Medulla oblongata (tissue), 1 donor: ENCODE measurements around the gene TDP1.
A peak's percentile ranks its signal among the peaks of the same experiment; 100 is the strongest.
"Not testable (repeated sequence)": the region's sequence is repeated elsewhere in the genome, so short reads cannot be mapped to it uniquely, and the experiment has no call there.

Source experiments
- DNase-seq: peaks from one replicate; pipeline ENCODE4 v3.0.0-alpha.2; 2015; ENCODE audit errors: extremely low spot score

The TDP1 gene

DNA sequence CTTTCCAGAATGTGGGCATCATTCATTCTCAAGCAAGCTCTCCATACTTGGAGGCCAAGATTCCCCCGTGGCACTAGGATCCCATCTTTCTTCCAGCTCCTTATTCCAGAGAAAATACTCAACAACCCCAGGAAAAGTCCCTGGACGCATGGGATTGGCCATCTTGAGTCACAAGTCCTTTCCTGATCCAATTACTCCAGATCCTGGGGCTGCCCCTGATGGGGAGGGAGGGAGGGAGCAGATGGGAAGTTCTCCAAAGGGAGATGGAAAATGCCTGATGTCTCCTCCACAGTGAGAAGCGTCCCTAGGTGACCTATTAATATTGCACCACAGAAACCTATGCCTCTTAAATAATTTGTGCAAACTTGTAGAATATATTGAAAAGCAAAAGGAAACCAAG lies 93.7 kb downstream of the TDP1 start:
- DNase-seq = no peak

- no peak for DNase-seq
These were observed 94.5 kb downstream of the TDP1 start for GRCh38 chr14:90050271-90050670.

GRCh38 chr14:90053044-90053443 lies 97.3 kb downstream of the TDP1 start:
- DNase-seq = no peak

GRCh38 chr14:90054803-90055202 lies 99.1 kb downstream of the TDP1 start:
- DNase-seq = no peak

DNA sequence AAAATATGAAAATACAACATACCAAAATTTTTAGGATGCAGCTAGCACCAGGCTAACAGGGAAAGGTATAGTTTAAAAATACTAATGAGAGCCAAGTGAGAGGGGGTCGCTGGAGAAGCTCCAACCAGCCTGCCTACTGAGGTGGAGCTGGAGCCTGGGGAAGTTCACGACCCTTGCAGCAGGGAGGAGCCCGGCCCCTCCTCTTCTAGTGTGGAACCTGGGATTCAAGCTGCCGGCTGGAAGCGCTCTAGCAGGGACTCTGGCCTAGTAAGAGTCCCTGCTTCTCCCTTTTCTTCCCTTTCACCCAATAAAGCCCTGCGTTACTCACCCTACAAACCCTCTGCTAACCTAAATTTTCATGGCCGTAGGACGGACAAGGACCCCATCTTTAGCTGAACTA lies 101.1 kb downstream of the TDP1 start:
- DNase-seq = no peak

DNA sequence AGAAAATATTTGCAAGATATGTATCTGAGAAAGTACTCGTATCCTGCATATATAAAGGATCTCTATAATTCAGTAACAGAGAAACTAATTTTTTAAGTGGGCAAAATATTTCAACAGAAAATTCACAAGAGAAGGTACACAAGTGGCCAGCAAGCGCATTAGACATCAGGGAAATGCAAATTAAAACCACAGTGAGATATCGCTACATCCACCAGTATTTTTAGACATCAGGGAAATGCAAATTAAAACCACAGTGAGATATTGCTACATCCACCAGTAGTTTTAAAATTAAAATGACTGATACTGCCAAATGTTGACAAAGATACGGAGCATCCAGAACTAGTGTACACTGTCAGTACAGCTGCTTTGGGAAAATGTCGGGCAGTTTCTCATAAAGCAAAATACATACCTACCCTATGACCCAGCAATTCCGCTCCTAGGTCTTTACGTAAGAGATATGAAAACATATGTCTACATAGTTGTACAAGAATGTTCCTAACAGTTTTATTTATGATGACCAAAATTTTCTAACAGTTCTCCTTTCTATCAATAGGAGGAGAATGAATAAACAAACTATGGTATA lies 103.2 kb downstream of the TDP1 start:
- DNase-seq = no peak

DNA sequence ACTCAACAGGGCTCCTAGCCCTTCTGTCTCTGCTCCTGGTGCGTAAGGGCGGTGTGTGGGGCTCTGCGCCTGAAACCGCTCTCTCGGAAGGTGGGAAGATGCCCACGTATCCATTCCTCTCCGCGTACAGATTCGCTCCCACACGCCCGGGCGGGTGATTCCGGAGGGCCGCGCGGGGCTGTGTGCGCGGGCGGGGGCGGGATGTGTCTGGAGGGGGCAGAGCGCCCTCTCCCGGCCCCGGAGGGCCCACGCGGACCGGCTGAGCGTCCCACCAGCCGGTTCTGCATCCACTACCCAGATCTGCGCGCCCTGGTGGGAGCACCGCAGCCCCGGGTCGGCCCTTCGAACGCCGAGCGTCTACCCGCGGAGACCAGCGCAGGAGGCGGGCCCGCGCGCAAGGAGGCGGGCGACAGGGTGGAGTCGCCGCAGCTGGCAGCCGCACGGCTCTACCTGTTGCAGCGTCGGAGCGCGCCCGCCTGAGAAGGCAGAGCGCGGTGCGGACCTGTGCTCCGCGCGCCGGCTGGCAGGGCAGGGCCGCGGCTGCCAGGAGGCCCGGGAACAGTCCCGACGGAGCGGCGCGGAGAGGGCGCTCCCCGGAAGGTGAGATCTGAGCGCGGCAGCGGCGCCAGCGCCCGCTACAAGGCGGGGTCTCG lies 104.7 kb downstream of the TDP1 start:
- peak; percentile 76 for DNase-seq

DNA sequence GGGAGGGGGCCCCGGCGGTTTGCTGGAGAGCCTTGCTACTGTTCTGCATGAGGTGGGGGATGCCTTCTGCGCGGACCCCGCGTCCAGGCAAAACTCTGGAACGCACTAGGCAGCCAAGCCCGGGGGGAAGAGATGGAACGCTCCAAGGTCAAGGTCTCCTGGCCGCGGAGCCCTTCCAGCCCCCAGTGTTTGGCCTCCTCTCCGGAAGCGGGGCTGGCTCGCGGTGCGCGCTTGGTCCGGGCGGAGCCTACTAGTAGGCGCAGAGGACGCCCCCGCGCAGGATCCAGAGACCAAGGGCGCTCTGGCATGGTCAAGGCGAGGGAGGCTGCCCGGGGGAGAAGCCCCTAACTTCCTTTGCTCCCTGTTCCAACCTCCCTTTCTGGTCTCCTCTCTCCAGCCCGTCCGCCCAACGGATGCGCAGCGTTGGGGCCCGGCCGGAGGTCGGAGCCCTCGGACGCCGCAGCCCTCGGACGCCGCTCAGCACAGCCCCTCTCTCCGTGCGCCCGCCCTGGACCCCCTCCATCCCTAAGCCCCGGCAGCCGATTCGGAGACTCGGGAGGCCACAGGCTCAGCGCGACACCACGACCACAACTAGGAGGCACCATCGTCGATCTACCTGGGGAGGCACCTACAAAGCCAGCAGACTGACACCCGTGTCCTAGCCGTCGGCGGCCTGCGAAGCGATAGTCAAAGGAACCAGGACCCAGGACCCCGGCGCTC lies 105.4 kb downstream of the TDP1 start:
- DNase-seq = no peak

DNA sequence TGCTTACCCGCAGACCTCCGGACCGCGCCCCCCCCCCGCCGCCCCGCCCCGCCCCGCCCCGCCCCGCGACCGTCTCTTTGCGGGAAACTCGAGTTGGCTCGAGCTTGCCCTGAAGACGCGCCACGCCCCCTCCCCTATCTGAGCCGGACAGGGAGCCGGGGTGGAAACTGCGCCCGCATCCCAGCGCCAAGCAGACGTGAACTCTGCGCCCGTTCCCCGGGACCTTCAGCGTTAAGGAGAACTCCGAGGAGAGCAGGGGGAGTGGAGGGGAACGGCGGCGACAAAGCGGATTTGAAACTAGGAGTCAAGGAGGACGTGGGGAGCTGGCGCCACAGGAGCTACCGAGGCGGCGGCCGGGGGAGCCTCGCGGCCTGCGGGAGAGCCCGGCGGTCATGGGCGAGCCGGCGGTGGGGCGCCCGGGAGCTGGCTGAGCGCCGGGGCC lies 106.0 kb downstream of the TDP1 start, which contains the start of gene KCNK13:
KCNK13 (plus strand) TSS at position 310 of the 442 bp plus-strand sequence. CDS start 212 bp downstream, outside the sequence.
- peak; percentile 25 for DNase-seq

DNA sequence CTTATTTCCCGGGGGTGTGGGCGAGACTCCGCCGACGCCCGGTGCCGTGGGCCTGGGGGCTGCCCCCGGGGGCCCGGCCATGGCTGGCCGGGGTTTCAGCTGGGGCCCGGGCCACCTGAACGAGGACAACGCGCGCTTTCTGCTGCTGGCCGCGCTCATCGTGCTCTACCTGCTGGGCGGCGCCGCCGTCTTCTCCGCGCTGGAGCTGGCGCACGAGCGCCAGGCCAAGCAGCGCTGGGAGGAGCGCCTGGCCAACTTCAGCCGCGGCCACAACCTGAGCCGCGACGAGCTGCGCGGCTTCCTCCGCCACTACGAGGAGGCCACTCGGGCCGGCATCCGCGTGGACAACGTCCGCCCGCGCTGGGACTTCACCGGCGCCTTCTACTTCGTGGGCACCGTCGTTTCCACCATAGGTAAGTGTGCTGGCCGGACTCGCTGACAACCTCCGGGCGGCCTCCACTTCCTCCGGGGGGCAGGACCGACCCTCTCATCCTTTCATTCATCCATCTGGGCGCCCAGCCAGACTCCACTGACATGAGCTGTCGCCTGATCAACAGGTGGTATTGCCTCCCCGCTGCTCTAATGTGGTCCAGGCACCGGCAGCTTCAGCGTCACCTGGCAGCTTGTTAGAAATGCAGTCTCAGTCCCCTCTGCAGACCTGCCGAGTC lies 106.5 kb downstream of the TDP1 start:
- DNase-seq = no peak

DNA sequence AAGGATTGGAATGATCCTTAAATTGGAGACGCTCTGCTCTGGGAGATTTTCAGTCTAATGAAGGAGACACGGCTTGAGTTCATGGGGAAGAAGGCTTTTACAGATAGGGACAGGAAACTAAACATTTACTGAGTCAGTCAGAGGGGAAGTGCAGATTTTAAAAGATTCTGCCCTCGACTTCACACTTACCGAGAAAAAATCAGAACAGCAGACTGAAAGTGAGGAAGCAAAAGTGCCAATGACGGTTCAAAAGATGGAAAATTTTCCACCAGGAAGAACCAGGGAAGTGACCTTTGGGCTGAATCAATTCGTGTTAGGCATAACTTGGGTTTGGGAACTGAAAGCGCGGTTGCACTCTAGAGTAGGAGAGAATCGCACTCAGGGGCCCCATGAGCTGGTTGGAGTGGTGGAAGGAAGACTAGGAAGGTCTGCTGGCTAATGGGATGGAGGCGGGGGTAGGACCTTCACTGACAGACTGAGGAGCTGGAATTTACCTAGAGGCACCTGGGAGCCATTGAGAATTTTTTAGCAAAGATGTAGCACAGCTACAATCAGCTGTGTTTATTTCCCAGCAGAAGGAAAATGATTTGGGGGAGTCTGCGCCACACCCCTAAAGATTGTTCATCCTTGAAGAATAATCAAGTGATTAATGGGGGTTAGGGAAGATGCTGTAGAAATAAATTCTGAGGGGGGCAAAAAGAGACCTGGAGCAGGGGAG lies 107.3 kb downstream of the TDP1 start:
- peak; percentile 32 for DNase-seq

- no peak for DNase-seq
These were observed 116.6 kb downstream of the TDP1 start for GRCh38 chr14:90072350-90072749.

DNA sequence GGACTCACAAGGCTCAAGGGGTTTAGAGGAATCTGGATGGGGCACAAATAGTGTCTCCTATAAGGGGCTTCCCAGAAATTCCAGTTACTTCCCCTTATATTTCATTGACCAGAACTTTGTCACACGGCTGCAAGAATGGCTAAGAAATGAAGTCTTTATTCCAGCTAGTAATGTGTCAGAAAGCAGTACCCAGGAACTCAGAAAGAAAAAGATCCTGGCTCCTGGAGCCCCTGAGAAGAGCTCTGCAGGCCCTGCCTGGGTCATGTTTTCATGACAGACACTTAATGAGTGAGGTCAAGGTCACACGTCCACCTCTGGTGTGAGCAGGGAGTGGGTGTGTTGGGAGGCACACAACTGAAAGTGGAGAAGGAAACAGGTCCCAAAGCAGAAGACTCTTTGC lies 123.8 kb downstream of the TDP1 start:
- no peak for DNase-seq

DNA sequence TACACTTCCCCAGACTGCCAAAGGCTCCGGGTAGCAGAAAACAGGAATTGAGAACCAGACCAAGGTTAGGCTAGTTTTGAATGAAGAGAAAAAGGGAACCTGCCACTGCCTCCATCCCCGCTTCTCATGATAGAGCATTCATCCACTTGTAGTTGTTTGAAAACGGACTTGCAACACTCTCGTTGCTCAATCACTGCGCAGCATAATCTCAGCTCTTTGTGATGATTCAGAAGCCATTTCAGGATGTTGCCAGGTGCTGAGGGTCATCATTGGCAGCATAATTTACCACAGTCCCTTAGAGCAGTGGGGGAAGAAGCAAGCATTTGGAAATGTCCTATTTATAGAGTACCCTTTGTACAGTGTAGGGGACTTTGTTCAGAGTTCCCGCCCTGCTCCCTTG lies 131.7 kb downstream of the TDP1 start:
- DNase-seq = peak; percentile 88

DNA sequence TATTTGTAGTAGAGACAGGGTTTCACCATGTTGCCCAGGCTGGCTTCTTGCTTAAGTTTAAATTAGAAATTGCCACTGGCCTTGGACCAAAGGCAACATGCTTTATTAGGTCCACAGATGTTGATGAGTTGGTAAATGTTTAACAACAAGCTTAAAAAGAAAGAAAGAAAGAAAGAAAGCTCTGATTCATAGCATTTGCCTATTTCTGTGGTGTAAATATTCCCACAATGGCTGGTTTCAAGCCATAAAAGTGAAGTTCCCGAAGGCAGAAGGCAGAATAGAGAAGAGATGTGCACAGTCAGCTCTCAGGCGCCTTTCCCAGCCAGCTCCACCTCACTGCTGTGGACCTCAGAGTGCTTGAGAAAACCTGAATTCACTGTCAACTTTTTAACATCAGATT lies 132.4 kb downstream of the TDP1 start:
- no peak for DNase-seq

DNA sequence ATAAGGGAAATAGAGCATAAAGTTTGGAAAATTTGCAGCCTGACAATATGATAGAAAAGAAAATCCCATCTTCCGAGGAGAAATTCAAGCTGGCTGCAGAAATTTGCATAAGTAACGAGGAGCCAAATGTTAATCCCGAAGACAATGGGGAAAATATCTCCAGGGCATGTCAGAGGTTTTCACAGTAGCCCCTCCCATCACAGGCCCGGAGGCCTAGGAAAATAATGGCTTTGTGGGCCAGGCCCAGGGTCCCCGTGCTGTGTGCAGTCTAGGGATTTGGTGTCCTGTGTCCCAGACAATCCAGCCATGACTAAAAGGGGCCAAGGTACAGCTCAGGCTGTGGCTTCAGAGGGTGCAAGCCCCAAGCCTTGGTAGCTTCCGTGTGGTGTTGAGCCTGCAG lies 133.8 kb downstream of the TDP1 start:
- not testable (repeated sequence) for DNase-seq

- no peak for DNase-seq
These were observed 135.7 kb downstream of the TDP1 start for GRCh38 chr14:90091393-90091792.

DNA sequence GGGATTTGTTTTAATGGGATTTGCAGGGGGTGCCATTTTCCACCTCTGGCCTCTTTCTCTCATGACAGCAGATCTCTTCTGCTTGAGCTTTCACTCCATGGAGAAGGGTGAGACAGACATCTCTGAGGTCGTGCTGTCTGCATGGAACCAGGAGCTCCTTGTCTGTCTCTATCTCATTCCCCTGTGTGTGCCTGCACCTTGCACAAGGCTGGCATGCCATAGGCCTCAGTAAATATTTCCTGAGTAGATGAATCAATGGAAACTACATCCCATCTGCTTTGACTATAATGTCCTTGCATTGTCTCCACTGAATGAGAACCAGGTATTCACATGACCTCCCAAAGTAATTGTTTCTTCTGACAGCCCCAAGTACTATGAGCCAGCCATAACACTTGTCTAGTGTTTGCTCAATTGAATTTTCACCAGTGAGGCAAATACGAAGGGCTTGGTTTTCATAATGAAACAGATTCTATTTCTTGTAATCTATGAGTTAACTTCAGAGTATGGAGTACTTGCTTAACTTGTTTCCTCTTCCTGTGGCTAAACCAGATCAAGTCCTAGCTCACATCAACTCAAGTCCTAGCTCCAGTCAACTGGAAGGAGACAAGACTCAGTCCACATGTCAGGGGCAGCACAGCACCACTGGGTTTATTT lies 138.3 kb downstream of the TDP1 start:
- DNase-seq = no peak
